HCT116 (cell line): ENCODE results near the gene SCYL2. TPM values are rescaled to one million over a fixed set of nuclear protein-coding genes. Genes with fewer than 3 reads are reported as not detected.

Experiments used
- ATAC-seq: fragments of 200-7000 bp; cut with Tn5 transposase; 2 replicates; pipeline ENCODE4 v1.9.1; 2020; ENCODE audit warnings: mild to moderate bottlenecking, moderate library complexity
- BruUV-seq: library from RNA; stranded (reverse); fragments of 400-500 nt; replicated peaks from 2 replicates; lab custom pipeline; 2021; lab: Mats Ljungman, UMichigan
- CTCF ChIA-PET: fragments of 300-600 bp; sonication (Branson Sonifier 250); formaldehyde crosslinking; loops from one replicate; lab custom pipeline; 2021; ENCODE audit warnings: antibody characterized with exemption; lab: Charles Lee
- POLR2A ChIA-PET: fragments of 300-600, 350-600 bp; sonication (Branson Sonifier 250); formaldehyde crosslinking; loops from one replicate; lab custom pipeline; 2021; ENCODE audit warnings: antibody characterized with exemption; lab: Charles Lee
- RAD21 ChIA-PET, 2 experiments: fragments of 300-600 bp; sonication (Branson Sonifier 250); formaldehyde crosslinking; loops; one replicate each; lab custom pipeline; 2023; ENCODE audit warnings: low total read pairs in 2 of 2; ENCODE audit not compliant: uncharacterized antibody in 2 of 2, unreplicated experiment in 2 of 2, low non-redundant PET in 1 of 2; lab: Charles Lee
- DNase-seq: peaks from one replicate; pipeline ENCODE4 v3.0.0-alpha.2; 2010; ENCODE audit warnings: low read depth, low spot score
- H2AFZ ChIP-seq: fragments of 200-600 bp; shearing (Covaris generic), sonication (generic); 2 replicates; pipeline ENCODE4 v1.6.1; 2017; ENCODE audit warnings: low read depth, mixed run types, mixed read lengths, antibody characterized with exemption, low read length; ENCODE audit not compliant: poor library complexity, severe bottlenecking
- H3K27ac ChIP-seq: 2 replicates; pipeline ENCODE4 v1.5.1; 2012; ENCODE audit warnings: low read depth, low read length
- H3K27me3 ChIP-seq: fragments of 200-600 bp; sonication (generic); 2 replicates; pipeline ENCODE4 v1.6.1; 2016; ENCODE audit warnings: mixed run types, low read length, mixed read lengths; ENCODE audit not compliant: insufficient read depth
- H3K36me3 ChIP-seq, 2 experiments: fragments of 200-500 bp in 1 of 2; fragments of 200-600 bp in 1 of 2; sonication (Bioruptor generic) in 1 of 2; sonication (generic) in 1 of 2; 2 replicates each; pipeline versions ENCODE4 v1.5.1 to v1.6.1; 2014 to 2016; ENCODE audit warnings: low read length in 2 of 2, inconsistent platforms in 1 of 2, mixed read lengths in 1 of 2, mixed run types in 1 of 2; ENCODE audit not compliant: insufficient read depth in 2 of 2, control insufficient read depth in 1 of 2
- H3K4me1 ChIP-seq, 2 experiments: fragments of 200-600 bp in 1 of 2; sonication (generic) in 1 of 2; 2 replicates each; pipeline versions ENCODE4 v1.5.1 to v1.6.1; 2012 to 2017; ENCODE audit warnings: low read length in 2 of 2, inconsistent platforms in 1 of 2, mild to moderate bottlenecking in 1 of 2, mixed read lengths in 1 of 2, mixed run types in 1 of 2, moderate library complexity in 1 of 2; ENCODE audit not compliant: insufficient read depth in 2 of 2, control insufficient read depth in 1 of 2
- H3K4me2 ChIP-seq: fragments of 200-600 bp; sonication (generic); 2 replicates; pipeline ENCODE4 v1.6.1; 2017; ENCODE audit warnings: mixed run types, low read length, mixed read lengths
- H3K4me3 ChIP-seq, 2 experiments: fragments of 200-600 bp in 1 of 2; sonication (generic) in 1 of 2; replicated peaks in 1 of 2; 2 replicates each; pipeline ENCODE4 v1.5.1; 2011 to 2016; ENCODE audit warnings: low read length in 2 of 2, control low read depth in 1 of 2, low read depth in 1 of 2, mild to moderate bottlenecking in 1 of 2, mixed read lengths in 1 of 2, mixed run types in 1 of 2
- H3K79me2 ChIP-seq: fragments of 200-600 bp; sonication (generic); 2 replicates; pipeline ENCODE4 v1.6.1; 2017; ENCODE audit warnings: mild to moderate bottlenecking, mixed run types, low read length, moderate library complexity, mixed read lengths; ENCODE audit not compliant: insufficient read depth
- H3K9ac ChIP-seq: fragments of 200-600 bp; sonication (generic); 2 replicates; pipeline ENCODE4 v1.6.1; 2016; ENCODE audit warnings: low read length, mixed read lengths
- H3K9me2 ChIP-seq: fragments of 200-600 bp; sonication (generic), shearing (Covaris generic); 2 replicates; pipeline ENCODE4 v1.6.1; 2017; ENCODE audit warnings: mixed run types, mild to moderate bottlenecking, moderate library complexity; ENCODE audit not compliant: insufficient read depth
- H3K9me3 ChIP-seq, 2 experiments: fragments of 200-500 bp in 1 of 2; fragments of 200-600 bp in 1 of 2; sonication (Bioruptor generic) in 1 of 2; sonication (generic) in 1 of 2; 2 replicates each; pipeline ENCODE4 v1.6.1; 2014 to 2017; ENCODE audit warnings: low read length in 2 of 2, mixed read lengths in 2 of 2, inconsistent platforms in 1 of 2, low read depth in 1 of 2, mild to moderate bottlenecking in 1 of 2, mixed run types in 1 of 2, moderate library complexity in 1 of 2; ENCODE audit not compliant: control insufficient read depth in 1 of 2, insufficient read depth in 1 of 2
- H4K20me1 ChIP-seq: fragments of 200-600 bp; sonication (generic), shearing (Covaris generic); 2 replicates; pipeline ENCODE4 v1.6.1; 2017; ENCODE audit warnings: mixed run types, mild to moderate bottlenecking, moderate library complexity; ENCODE audit not compliant: insufficient read depth
- CEBPB ChIP-seq: IDR thresholded peaks from 2 replicates; pipeline ENCODE4 v1.6.1; 2012; ENCODE audit warnings: low read depth
- EGR1 ChIP-seq: IDR thresholded peaks from 2 replicates; pipeline ENCODE4 v1.6.1; 2012; ENCODE audit warnings: low read depth
- ELF1 ChIP-seq: IDR thresholded peaks from 2 replicates; pipeline ENCODE4 v1.6.1; 2012; ENCODE audit warnings: low read depth, borderline replicate concordance
- EZH2phosphoT487 ChIP-seq: fragments of 200-600 bp; IDR thresholded peaks from 2 replicates; pipeline ENCODE4 v1.6.1; 2018; ENCODE audit warnings: antibody characterized with exemption, borderline replicate concordance
- FOSL1 ChIP-seq: IDR thresholded peaks from 2 replicates; pipeline ENCODE4 v1.6.1; 2012; ENCODE audit warnings: low read depth
- JUND ChIP-seq: IDR thresholded peaks from 2 replicates; pipeline ENCODE4 v1.6.1; 2012
- POLR2A ChIP-seq: IDR thresholded peaks from 2 replicates; pipeline ENCODE4 v1.7.0; 2011; ENCODE audit warnings: borderline replicate concordance; ENCODE audit not compliant: insufficient read depth, insufficient read length; ENCODE audit errors: extremely low read depth
- SIN3A ChIP-seq: IDR thresholded peaks from 2 replicates; pipeline ENCODE4 v1.6.1; 2012; ENCODE audit warnings: low read depth
- SP1 ChIP-seq: IDR thresholded peaks from 2 replicates; pipeline ENCODE4 v1.6.1; 2012; ENCODE audit warnings: low read depth
- YY1 ChIP-seq: IDR thresholded peaks from 2 replicates; pipeline ENCODE4 v1.6.1; 2011; ENCODE audit warnings: low read length, low read depth, moderate library complexity, mild to moderate bottlenecking; ENCODE audit not compliant: insufficient replicate concordance; ENCODE audit errors: extremely low read depth
- ZFX ChIP-seq: fragments of 450-650 bp; IDR thresholded peaks from 2 replicates; pipeline ENCODE4 v1.6.1; 2017
- ZNF274 ChIP-seq: fragments of 200-500 bp; sonication (Bioruptor generic); IDR thresholded peaks from 2 replicates; pipeline ENCODE4 v1.6.1; 2014; ENCODE audit warnings: mild to moderate bottlenecking, low read depth, low read length, inconsistent platforms
- intact Hi-C: fragments of 100-400 bp; cut with micrococcal nuclease; formaldehyde crosslinking; loops from 2 replicates; pipeline ENCODE4 v1.10.0; 2022
- total RNA-seq: library from RNA; stranded (reverse); gene quantifications from one replicate; pipeline ENCODE4 v1.2.1, GENCODE V29; 2021; ENCODE audit not compliant: unreplicated experiment
- TF ChIP-seq, protein P1 (sequence below): IDR thresholded peaks from 2 replicates; pipeline ENCODE4 v1.6.1; 2011; ENCODE audit warnings: mild to moderate bottlenecking, low read length, moderate library complexity; ENCODE audit not compliant: insufficient replicate concordance; ENCODE audit errors: extremely low read depth
- TF ChIP-seq, protein P2 (sequence below), 3 experiments: fragments of 200-600 bp in 1 of 3; sonication (generic) in 1 of 3; IDR thresholded peaks in 2 of 3; conservative IDR thresholded peaks in 1 of 3; 2 replicates each; pipeline ENCODE4 v1.5.1; 2012 to 2017; ENCODE audit warnings: low read depth in 2 of 3, low read length in 2 of 3, antibody characterized with exemption in 1 of 3, borderline replicate concordance in 1 of 3, control low read depth in 1 of 3, mild to moderate bottlenecking in 1 of 3, mixed read lengths in 1 of 3, mixed run types in 1 of 3, moderate library complexity in 1 of 3; ENCODE audit not compliant: insufficient read depth in 1 of 3

SCYL2 gene
- total RNA-seq, 1 experiment from 2014 or later = 31.7 TPM

DNA sequence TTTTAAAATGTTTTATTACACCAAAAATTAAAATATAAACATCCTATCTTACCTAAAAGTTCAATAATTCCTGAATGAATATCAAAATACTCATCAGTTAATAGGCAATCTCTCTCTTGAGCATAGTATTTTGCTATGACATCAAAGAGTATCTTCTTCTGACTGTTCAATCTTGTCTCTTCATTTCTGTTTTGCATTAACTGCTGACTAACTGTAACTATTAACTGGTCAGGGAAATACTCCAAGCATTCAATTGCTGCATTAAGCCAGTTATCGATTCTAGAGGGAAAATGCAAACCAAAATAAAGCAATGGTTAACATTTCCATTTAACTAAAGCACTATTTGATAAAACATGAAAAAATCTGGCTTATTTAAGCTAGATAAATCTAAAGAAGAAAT, 13.5 kb upstream of the SCYL2 start (continued):
- TF ChIP-seq, protein P1, sequence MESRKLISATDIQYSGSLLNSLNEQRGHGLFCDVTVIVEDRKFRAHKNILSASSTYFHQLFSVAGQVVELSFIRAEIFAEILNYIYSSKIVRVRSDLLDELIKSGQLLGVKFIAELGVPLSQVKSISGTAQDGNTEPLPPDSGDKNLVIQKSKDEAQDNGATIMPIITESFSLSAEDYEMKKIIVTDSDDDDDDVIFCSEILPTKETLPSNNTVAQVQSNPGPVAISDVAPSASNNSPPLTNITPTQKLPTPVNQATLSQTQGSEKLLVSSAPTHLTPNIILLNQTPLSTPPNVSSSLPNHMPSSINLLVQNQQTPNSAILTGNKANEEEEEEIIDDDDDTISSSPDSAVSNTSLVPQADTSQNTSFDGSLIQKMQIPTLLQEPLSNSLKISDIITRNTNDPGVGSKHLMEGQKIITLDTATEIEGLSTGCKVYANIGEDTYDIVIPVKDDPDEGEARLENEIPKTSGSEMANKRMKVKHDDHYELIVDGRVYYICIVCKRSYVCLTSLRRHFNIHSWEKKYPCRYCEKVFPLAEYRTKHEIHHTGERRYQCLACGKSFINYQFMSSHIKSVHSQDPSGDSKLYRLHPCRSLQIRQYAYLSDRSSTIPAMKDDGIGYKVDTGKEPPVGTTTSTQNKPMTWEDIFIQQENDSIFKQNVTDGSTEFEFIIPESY = no peak

GRCh38 chr12:100254876-100255275, 12.1 kb upstream of the SCYL2 start:
- ATAC-seq = no peak
- Histone ChIP-seq H3K4me2 (no peak overlapping the region), H3K9me2 (no peaks in the 10 kb centered on the region), H3K27me3 (no peaks in the 10 kb centered on the region), H4K20me1 (no peaks in the 10 kb centered on the region), H3K9ac (no peak overlapping the region), H3K4me1 (no peaks in the 10 kb centered on the region), H3K27ac (no peak overlapping the region)
- intact Hi-C loops = no loop called here
- ChIA-PET RAD21 (no interaction called here), POLR2A (no interaction called here)
- TF ChIP-seq SIN3A = no peak
- no peak for TF ChIP-seq POLR2A
- no peak for TF ChIP-seq ZNF274
- no peak for TF ChIP-seq JUND
- TF ChIP-seq ELF1 = no peak
- TF ChIP-seq YY1 = no peak
- no peak for TF ChIP-seq FOSL1
- TF ChIP-seq CEBPB = no peak
- TF ChIP-seq, protein P1 = no peak
- no peak for TF ChIP-seq EGR1
- TF ChIP-seq, protein P2, sequence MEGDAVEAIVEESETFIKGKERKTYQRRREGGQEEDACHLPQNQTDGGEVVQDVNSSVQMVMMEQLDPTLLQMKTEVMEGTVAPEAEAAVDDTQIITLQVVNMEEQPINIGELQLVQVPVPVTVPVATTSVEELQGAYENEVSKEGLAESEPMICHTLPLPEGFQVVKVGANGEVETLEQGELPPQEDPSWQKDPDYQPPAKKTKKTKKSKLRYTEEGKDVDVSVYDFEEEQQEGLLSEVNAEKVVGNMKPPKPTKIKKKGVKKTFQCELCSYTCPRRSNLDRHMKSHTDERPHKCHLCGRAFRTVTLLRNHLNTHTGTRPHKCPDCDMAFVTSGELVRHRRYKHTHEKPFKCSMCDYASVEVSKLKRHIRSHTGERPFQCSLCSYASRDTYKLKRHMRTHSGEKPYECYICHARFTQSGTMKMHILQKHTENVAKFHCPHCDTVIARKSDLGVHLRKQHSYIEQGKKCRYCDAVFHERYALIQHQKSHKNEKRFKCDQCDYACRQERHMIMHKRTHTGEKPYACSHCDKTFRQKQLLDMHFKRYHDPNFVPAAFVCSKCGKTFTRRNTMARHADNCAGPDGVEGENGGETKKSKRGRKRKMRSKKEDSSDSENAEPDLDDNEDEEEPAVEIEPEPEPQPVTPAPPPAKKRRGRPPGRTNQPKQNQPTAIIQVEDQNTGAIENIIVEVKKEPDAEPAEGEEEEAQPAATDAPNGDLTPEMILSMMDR (IDR thresholded peaks at IDR 0.05 in 2 of 3, conservative IDR thresholded peaks at IDR 0.05 in 1 of 3; ENCODE audit: borderline replicate concordance in 1 of 3, insufficient read depth in 1 of 3, low read depth in 2 of 3, low read length in 2 of 3) = no peak
- TF ChIP-seq SP1 = no peak
- no peak for TF ChIP-seq EZH2phosphoT487
- no peak for TF ChIP-seq ZFX
- TF ChIP-seq, all 23 proteins: peak for 0
- CTCF ChIA-PET = interaction anchor here (1.4 kb wide), 1 partner anchor 20 kb away, joined by 4 read pairs; no protein-coding TSS in a partner anchor
- no peaks in the 10 kb centered on the region for H3K9me3 ChIP-seq
- no peaks in the 10 kb centered on the region for H3K79me2 ChIP-seq
- no peaks in the 10 kb centered on the region for H3K36me3 ChIP-seq
- H3K4me3 ChIP-seq = no peak overlapping the region
- no peak overlapping the region for H2AFZ ChIP-seq
- no TSS peak for BruUV-seq
- DNase-seq = no peak
